SK-N-SH treated with all-trans-retinoic acid at 6 μM for 48 hours (cell line): ENCODE measurements around the gene RIMBP2.

ENCODE experiments used
- ARNTL ChIP-seq: fragments of 450-650 bp; formaldehyde crosslinking; IDR thresholded peaks from 2 replicates; pipeline ENCODE4 v1.5.0; 2020; ENCODE audit warnings: low read depth, mild to moderate bottlenecking, moderate library complexity, borderline replicate concordance
- ESRRG ChIP-seq: fragments of 250-450 bp; sonication (Bioruptor Pico); IDR thresholded peaks from 2 replicates; pipeline ENCODE4 v1.6.1; 2021; ENCODE audit warnings: mild to moderate bottlenecking
- OSR1 ChIP-seq: fragments of 250-450 bp; sonication (Bioruptor Pico); IDR thresholded peaks from 2 replicates; pipeline ENCODE4 v1.8.0; 2022; ENCODE audit warnings: moderate library complexity, mild to moderate bottlenecking, inconsistent platforms
- PATZ1 ChIP-seq: fragments of 250-450 bp; sonication (Bioruptor Pico); IDR thresholded peaks from 2 replicates; pipeline ENCODE4 v1.8.0; 2020; ENCODE audit warnings: mild to moderate bottlenecking, moderate library complexity, borderline replicate concordance
- RARB ChIP-seq: fragments of 250-450 bp; sonication (Bioruptor Pico); IDR thresholded peaks from 2 replicates; pipeline ENCODE4 v1.8.0; 2021; ENCODE audit warnings: mild to moderate bottlenecking, moderate library complexity
- TCF4 ChIP-seq: fragments of 250-450 bp; sonication (Bioruptor Pico); IDR thresholded peaks from 2 replicates; pipeline ENCODE4 v1.8.0; 2021; ENCODE audit warnings: mild to moderate bottlenecking, moderate library complexity, borderline replicate concordance
- TSHZ2 ChIP-seq: fragments of 250-450 bp; sonication (Bioruptor Pico); IDR thresholded peaks from 2 replicates; pipeline ENCODE4 v1.5.0; 2020; ENCODE audit warnings: mild to moderate bottlenecking, moderate library complexity
- ZC3H10 ChIP-seq: fragments of 250-450 bp; sonication (Bioruptor Pico); IDR thresholded peaks from 2 replicates; pipeline ENCODE4 v1.5.1; 2021; ENCODE audit warnings: mild to moderate bottlenecking, moderate library complexity
- ZFP3 ChIP-seq: fragments of 250-450 bp; sonication (Bioruptor Pico); IDR thresholded peaks from 2 replicates; pipeline ENCODE4 v1.5.0; 2020; ENCODE audit warnings: mild to moderate bottlenecking, moderate library complexity
- ZNF70 ChIP-seq: fragments of 450-650 bp; formaldehyde crosslinking; IDR thresholded peaks from 2 replicates; pipeline ENCODE4 v1.5.0; 2020; ENCODE audit warnings: mild to moderate bottlenecking, moderate library complexity
- ZNF8 ChIP-seq: fragments of 450-650 bp; formaldehyde crosslinking; IDR thresholded peaks from 2 replicates; pipeline ENCODE4 v1.5.0; 2020; ENCODE audit warnings: mild to moderate bottlenecking, moderate library complexity
- TF ChIP-seq, protein P1 (sequence below): fragments of 250-450 bp; sonication (Bioruptor Pico); IDR thresholded peaks from 2 replicates; pipeline ENCODE4 v1.5.1; 2020; ENCODE audit warnings: low read depth, mild to moderate bottlenecking, moderate library complexity
- TF ChIP-seq, protein P2 (sequence below): fragments of 250-450 bp; sonication (Bioruptor Pico); IDR thresholded peaks from 2 replicates; pipeline ENCODE4 v1.8.0; 2021; ENCODE audit warnings: low read depth, mild to moderate bottlenecking, moderate library complexity, borderline replicate concordance

DNA sequence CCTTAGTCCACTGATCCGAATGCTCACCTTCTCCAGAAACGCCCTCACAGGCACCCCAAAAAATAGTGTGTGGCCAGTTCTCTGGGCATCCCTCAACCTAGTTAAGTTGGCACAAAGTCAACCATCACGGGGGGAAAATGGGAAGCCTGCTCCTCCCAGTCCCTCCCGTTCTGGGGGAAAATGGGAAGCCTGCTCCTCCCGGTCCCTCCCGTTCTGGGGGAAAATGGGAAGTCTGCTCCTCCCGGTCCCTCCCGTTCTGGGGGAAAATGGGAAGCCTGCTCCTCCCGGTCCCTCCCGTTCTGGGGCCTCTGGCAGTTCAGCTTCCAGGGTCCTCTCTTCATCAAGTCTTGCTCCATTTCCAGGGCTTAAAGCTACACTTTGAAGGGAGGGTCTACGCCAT is 106.1 kb downstream of the RIMBP2 start:
- TF ChIP-seq, protein P1, sequence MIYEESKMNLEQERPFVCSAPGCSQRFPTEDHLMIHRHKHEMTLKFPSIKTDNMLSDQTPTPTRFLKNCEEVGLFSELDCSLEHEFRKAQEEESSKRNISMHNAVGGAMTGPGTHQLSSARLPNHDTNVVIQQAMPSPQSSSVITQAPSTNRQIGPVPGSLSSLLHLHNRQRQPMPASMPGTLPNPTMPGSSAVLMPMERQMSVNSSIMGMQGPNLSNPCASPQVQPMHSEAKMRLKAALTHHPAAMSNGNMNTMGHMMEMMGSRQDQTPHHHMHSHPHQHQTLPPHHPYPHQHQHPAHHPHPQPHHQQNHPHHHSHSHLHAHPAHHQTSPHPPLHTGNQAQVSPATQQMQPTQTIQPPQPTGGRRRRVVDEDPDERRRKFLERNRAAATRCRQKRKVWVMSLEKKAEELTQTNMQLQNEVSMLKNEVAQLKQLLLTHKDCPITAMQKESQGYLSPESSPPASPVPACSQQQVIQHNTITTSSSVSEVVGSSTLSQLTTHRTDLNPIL (CRISPR knock-in tag) = no peak
- TF ChIP-seq ARNTL (no peak), TCF4 (CRISPR knock-in tag) (no peak), ZFP3 (no peak), RARB (CRISPR knock-in tag) (no peak), ZNF8 (no peak), PATZ1 (CRISPR knock-in tag) (no peak), ZNF70 (CRISPR knock-in tag) (no peak), OSR1 (CRISPR knock-in tag) (no peak), ESRRG (CRISPR knock-in tag) (no peak), TSHZ2 (CRISPR knock-in tag) (no peak), ZC3H10 (no peak)
- TF ChIP-seq, protein P2, sequence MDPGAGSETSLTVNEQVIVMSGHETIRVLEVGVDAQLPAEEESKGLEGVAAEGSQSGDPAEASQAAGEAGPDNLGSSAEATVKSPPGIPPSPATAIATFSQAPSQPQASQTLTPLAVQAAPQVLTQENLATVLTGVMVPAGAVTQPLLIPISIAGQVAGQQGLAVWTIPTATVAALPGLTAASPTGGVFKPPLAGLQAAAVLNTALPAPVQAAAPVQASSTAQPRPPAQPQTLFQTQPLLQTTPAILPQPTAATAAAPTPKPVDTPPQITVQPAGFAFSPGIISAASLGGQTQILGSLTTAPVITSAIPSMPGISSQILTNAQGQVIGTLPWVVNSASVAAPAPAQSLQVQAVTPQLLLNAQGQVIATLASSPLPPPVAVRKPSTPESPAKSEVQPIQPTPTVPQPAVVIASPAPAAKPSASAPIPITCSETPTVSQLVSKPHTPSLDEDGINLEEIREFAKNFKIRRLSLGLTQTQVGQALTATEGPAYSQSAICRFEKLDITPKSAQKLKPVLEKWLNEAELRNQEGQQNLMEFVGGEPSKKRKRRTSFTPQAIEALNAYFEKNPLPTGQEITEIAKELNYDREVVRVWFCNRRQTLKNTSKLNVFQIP = no peak
